Activated B cell treated with CpG ODN at 0.5 μM for 24 hours (primary cell): ENCODE measurements around the gene OLA1. TPM values are rescaled to one million over a fixed set of nuclear protein-coding genes. Genes with fewer than 3 reads are reported as not detected.

Experiments used
- ATAC-seq: fragments of 200-7000 bp; cut with Tn5 transposase; one replicate; pipeline ENCODE4 v1.10.0; 2021; ENCODE audit warnings: low read depth, mild to moderate bottlenecking, moderate library complexity
- CTCF ChIA-PET: fragments of 350-600 bp; sonication (Branson Sonifier 250); formaldehyde crosslinking; loops from one replicate; lab custom pipeline; 2021; ENCODE audit warnings: antibody characterized with exemption; lab: Charles Lee
- POLR2A ChIA-PET: fragments of 350-600 bp; sonication (Branson Sonifier 250); formaldehyde crosslinking; loops from one replicate; lab custom pipeline; 2021; ENCODE audit warnings: antibody characterized with exemption; lab: Charles Lee
- DNase-seq: peaks from one replicate; pipeline ENCODE4 v3.0.0; 2022
- H3K27ac Mint-ChIP-seq: one replicate; pipeline ENCODE4 v1.8.0; 2020; ENCODE audit warnings: mixed read lengths
- H3K27me3 Mint-ChIP-seq: one replicate; pipeline ENCODE4 v1.8.0; 2021; ENCODE audit warnings: mixed read lengths
- H3K36me3 Mint-ChIP-seq: one replicate; pipeline ENCODE4 v1.8.0; 2021; ENCODE audit warnings: low read depth, mixed read lengths
- H3K4me1 Mint-ChIP-seq: one replicate; pipeline ENCODE4 v1.8.0; 2021; ENCODE audit warnings: mixed read lengths
- H3K4me3 Mint-ChIP-seq: one replicate; pipeline ENCODE4 v1.8.0; 2020; ENCODE audit warnings: mild to moderate bottlenecking, mixed read lengths
- H3K9me3 Mint-ChIP-seq: one replicate; pipeline ENCODE4 v1.8.0; 2020; ENCODE audit warnings: mixed read lengths
- CTCF ChIP-seq: fragments of 200-600 bp; IDR thresholded peaks from one replicate; pipeline ENCODE4 v1.8.0; 2022; ENCODE audit warnings: antibody characterized with exemption, mild to moderate bottlenecking
- intact Hi-C: fragments of 100-400 bp; cut with micrococcal nuclease; formaldehyde crosslinking; loops from one replicate; pipeline ENCODE4 v1.15.1; 2024
- total RNA-seq: library from RNA; stranded (reverse); gene quantifications from 2 replicates; pipeline ENCODE4 v1.2.3, GENCODE V29; 2022

Gene OLA1
- total RNA-seq, 1 donor from 2014 or later, result 74.4 TPM

GRCh38 chr2:174072857-174073256 lies 175.5 kb downstream of the OLA1 start:
- intact Hi-C loops, result loop anchor here (10.0 kb wide), 1 partner anchor 318 kb away; no protein-coding TSS in a partner anchor
- peaks cover 17% of the 10 kb centered on the region for H3K36me3 Mint-ChIP-seq
- POLR2A ChIA-PET, result no interaction called here
- H3K27ac Mint-ChIP-seq, result no peak overlapping the region
- no peaks in the 10 kb centered on the region for H3K27me3 Mint-ChIP-seq
- TF ChIP-seq CTCF, result no peak
- DNase-seq (no peak), ATAC-seq (no peak)
- no peaks in the 10 kb centered on the region for H3K9me3 Mint-ChIP-seq
- CTCF ChIA-PET, result no interaction called here
- H3K4me1 Mint-ChIP-seq, result peaks cover 10% of the 10 kb centered on the region
- no peak overlapping the region for H3K4me3 Mint-ChIP-seq

GRCh38 chr2:174072069-174072468 lies 176.3 kb downstream of the OLA1 start:
- ChIA-PET POLR2A (no interaction called here), CTCF (no interaction called here)
- H3K27me3 Mint-ChIP-seq, result no peaks in the 10 kb centered on the region

GRCh38 chr2:174071321-174071720 lies 177.0 kb downstream of the OLA1 start:
- Mint-ChIP-seq H3K27me3 (peaks cover 3% of the 10 kb centered on the region), H3K9me3 (no peaks in the 10 kb centered on the region), H3K4me1 (peaks cover 10% of the 10 kb centered on the region), H3K4me3 (no peak overlapping the region), H3K27ac (no peak overlapping the region), H3K36me3 (peaks cover 17% of the 10 kb centered on the region)
- ATAC-seq, result no peak
- POLR2A ChIA-PET, result no interaction called here
- TF ChIP-seq CTCF, result no peak
- CTCF ChIA-PET, result interaction anchor here (0.6 kb wide), 1 partner anchor 552 kb away, joined by 6 read pairs; no protein-coding TSS in a partner anchor
- no peak for DNase-seq
- intact Hi-C loops, result loop anchor here (10.0 kb wide), 1 partner anchor 317 kb away; no protein-coding TSS in a partner anchor

More at GRCh38 chr2:174072069-174072468, 176.3 kb downstream of the OLA1 start:
- ATAC-seq (peak; percentile 42), DNase-seq (no peak)
- peak overlapping the region; percentile 12 for H3K27ac Mint-ChIP-seq
- intact Hi-C loops, result loop anchor here (10.0 kb wide), 1 partner anchor 317 kb away; no protein-coding TSS in a partner anchor
- no peaks in the 10 kb centered on the region for H3K9me3 Mint-ChIP-seq
- peaks cover 17% of the 10 kb centered on the region for H3K36me3 Mint-ChIP-seq
- TF ChIP-seq CTCF, result no peak
- peaks cover 10% of the 10 kb centered on the region for H3K4me1 Mint-ChIP-seq
- H3K4me3 Mint-ChIP-seq, result no peak overlapping the region

- no peak overlapping the region for H3K4me3 Mint-ChIP-seq
- H3K27me3 Mint-ChIP-seq, result peaks cover 3% of the 10 kb centered on the region
- H3K36me3 Mint-ChIP-seq, result peaks cover 16% of the 10 kb centered on the region
- POLR2A ChIA-PET, result no interaction called here
- H3K4me1 Mint-ChIP-seq, result peaks cover 10% of the 10 kb centered on the region
- ATAC-seq (no peak), DNase-seq (no peak)
- intact Hi-C loops, result loop anchor here (10.0 kb wide), 1 partner anchor 315 kb away; no protein-coding TSS in a partner anchor
- CTCF ChIA-PET, result interaction anchor here (0.6 kb wide), 1 partner anchor 21 kb away, joined by 3 read pairs; no protein-coding TSS in a partner anchor
- H3K27ac Mint-ChIP-seq, result no peak overlapping the region
- no peaks in the 10 kb centered on the region for H3K9me3 Mint-ChIP-seq
- TF ChIP-seq CTCF, result no peak
Observed at GRCh38 chr2:174070281-174070680, 178.1 kb downstream of the OLA1 start.

GRCh38 chr2:174067815-174068214 lies 180.5 kb downstream of the OLA1 start:
- TF ChIP-seq CTCF, result no peak
- DNase-seq (no peak), ATAC-seq (no peak)
- no peak overlapping the region for H3K4me3 Mint-ChIP-seq
- peaks cover 9% of the 10 kb centered on the region for H3K4me1 Mint-ChIP-seq
- peaks cover 3% of the 10 kb centered on the region for H3K36me3 Mint-ChIP-seq
- POLR2A ChIA-PET, result no interaction called here
- H3K9me3 Mint-ChIP-seq, result no peaks in the 10 kb centered on the region
- intact Hi-C loops, result no loop called here
- CTCF ChIA-PET, result no interaction called here
- no peak overlapping the region for H3K27ac Mint-ChIP-seq
- peaks cover 7% of the 10 kb centered on the region for H3K27me3 Mint-ChIP-seq
